Uterus (tissue), 2 donors: Measurements from ENCODE around the gene KRTAP10-10.

Source experiments
- CTCF ChIP-seq, 4 experiments: fragments of 200-600 bp in 2 of 4; fragments of 450-650 bp in 2 of 4; sonication (generic) in 2 of 4; IDR thresholded peaks; one replicate each; pipeline ENCODE4 v1.5.1; 2016 to 2019; ENCODE audit warnings: antibody characterized with exemption in 4 of 4, mild to moderate bottlenecking in 2 of 4, moderate library complexity in 1 of 4
- POLR2A ChIP-seq, 2 donors: fragments of 450-650 bp; IDR thresholded peaks; one replicate each; pipeline ENCODE4 v1.6.1; 2016; ENCODE audit warnings: antibody characterized with exemption in 2 of 2, mild to moderate bottlenecking in 1 of 2, moderate library complexity in 1 of 2

GRCh38 chr21:44650265-44650972 is 13.3 kb downstream of the KRTAP10-10 start:
- TF ChIP-seq CTCF (IDR thresholded peaks at IDR 0.05) (no peak), POLR2A (IDR thresholded peaks at IDR 0.05) (no peak)
